ENCODE measurements around the gene PLEKHH1.
A peak's percentile ranks its signal among the peaks of the same experiment; 100 is the strongest.

PLEKHH1 gene

DNA sequence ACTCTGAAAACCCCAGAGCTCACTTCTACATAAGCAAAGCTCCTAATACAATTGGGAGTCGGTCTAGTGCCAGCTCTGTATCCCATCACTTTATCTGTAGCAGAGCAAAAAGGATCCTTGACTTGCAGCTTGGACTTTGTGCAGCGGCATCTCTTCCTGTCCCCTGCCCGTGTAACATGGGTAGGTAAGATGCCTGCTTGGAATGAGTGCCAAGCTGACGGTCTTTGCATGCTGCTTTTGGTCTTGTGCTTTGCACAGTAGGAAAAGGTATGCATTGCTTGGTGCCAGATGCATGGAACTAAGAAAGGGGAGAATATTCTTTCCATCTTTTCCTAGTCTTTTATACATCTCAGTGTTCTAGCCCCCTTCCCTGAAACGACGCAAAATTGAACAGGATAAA, 6.9 kb upstream of the PLEKHH1 start:
- Histone ChIP-seq H3K27me3 (ENCODE audit: insufficient read depth, poor library complexity, severe bottlenecking) (no peaks in the 10 kb centered on the region), H3K4me3 (replicated peaks; ENCODE audit: insufficient read depth, low read length) (no peak overlapping the region), H3K27ac (replicated peaks) (no peak overlapping the region)
- DNase-seq (ENCODE audit: low read depth in 1 of 2, low spot score in 1 of 2): no peak
- no peak for TF ChIP-seq GABPA (IDR thresholded peaks at IDR 0.05; ENCODE audit: low read depth)

DNA sequence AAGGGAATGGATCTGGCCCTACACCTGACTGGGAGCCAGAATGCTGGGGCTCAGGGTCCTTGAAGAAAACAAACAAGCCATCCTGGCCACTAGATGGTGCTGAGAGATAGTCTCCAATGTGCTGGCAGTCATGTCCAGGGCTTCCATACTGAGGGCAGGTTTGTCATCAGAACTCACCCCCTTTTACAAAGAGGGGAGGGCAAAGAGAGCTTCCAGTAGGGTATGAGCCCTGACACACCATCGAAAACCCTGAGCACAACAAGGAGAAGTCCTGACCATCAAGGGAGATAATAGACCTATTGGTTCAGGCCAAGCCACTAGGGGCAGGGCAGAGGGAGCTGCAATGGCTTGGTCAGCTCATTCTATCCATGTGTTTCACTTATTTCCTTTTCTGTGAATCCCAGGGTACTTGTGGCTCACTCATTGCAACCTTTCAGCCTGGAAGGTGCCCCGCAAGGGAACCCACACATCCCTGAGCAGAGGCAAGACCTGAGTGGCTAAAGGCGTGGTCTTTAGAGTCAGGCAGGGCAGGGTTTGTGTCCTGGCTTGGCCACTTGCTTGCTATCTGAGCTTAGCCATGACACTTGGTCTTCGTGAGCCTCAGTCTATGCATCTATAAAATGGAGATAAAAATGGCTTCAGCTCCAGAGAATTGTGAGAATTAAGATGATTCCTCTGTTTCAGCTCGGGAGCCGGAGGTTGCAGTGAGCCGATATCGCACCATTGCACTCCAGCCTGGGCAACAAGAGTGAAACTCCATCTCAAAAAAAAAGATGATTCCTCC, 6.2 kb upstream of the PLEKHH1 start:
- Histone ChIP-seq H3K27me3 (ENCODE audit: insufficient read depth, poor library complexity, severe bottlenecking) (no peaks in the 10 kb centered on the region), H3K27ac (replicated peaks) (no peak overlapping the region), H3K4me3 (replicated peaks; ENCODE audit: insufficient read depth, low read length) (no peak overlapping the region)
- peak in 1 of 2 experiments; percentile 8 for DNase-seq (ENCODE audit: low read depth in 1 of 2, low spot score in 1 of 2)
- no peak for TF ChIP-seq GABPA (IDR thresholded peaks at IDR 0.05; ENCODE audit: low read depth)
- TF ChIP-seq, protein P1, sequence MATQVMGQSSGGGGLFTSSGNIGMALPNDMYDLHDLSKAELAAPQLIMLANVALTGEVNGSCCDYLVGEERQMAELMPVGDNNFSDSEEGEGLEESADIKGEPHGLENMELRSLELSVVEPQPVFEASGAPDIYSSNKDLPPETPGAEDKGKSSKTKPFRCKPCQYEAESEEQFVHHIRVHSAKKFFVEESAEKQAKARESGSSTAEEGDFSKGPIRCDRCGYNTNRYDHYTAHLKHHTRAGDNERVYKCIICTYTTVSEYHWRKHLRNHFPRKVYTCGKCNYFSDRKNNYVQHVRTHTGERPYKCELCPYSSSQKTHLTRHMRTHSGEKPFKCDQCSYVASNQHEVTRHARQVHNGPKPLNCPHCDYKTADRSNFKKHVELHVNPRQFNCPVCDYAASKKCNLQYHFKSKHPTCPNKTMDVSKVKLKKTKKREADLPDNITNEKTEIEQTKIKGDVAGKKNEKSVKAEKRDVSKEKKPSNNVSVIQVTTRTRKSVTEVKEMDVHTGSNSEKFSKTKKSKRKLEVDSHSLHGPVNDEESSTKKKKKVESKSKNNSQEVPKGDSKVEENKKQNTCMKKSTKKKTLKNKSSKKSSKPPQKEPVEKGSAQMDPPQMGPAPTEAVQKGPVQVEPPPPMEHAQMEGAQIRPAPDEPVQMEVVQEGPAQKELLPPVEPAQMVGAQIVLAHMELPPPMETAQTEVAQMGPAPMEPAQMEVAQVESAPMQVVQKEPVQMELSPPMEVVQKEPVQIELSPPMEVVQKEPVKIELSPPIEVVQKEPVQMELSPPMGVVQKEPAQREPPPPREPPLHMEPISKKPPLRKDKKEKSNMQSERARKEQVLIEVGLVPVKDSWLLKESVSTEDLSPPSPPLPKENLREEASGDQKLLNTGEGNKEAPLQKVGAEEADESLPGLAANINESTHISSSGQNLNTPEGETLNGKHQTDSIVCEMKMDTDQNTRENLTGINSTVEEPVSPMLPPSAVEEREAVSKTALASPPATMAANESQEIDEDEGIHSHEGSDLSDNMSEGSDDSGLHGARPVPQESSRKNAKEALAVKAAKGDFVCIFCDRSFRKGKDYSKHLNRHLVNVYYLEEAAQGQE (IDR thresholded peaks at IDR 0.05; ENCODE audit: insufficient replicate concordance, low read depth): no peak
- TF ChIP-seq SPI1 (IDR thresholded peaks at IDR 0.05; ENCODE audit: borderline replicate concordance, low read depth): no peak
- TF ChIP-seq POLR2AphosphoS5 (IDR thresholded peaks at IDR 0.05; ENCODE audit: low read depth): no peak
- TF ChIP-seq, protein P2, sequence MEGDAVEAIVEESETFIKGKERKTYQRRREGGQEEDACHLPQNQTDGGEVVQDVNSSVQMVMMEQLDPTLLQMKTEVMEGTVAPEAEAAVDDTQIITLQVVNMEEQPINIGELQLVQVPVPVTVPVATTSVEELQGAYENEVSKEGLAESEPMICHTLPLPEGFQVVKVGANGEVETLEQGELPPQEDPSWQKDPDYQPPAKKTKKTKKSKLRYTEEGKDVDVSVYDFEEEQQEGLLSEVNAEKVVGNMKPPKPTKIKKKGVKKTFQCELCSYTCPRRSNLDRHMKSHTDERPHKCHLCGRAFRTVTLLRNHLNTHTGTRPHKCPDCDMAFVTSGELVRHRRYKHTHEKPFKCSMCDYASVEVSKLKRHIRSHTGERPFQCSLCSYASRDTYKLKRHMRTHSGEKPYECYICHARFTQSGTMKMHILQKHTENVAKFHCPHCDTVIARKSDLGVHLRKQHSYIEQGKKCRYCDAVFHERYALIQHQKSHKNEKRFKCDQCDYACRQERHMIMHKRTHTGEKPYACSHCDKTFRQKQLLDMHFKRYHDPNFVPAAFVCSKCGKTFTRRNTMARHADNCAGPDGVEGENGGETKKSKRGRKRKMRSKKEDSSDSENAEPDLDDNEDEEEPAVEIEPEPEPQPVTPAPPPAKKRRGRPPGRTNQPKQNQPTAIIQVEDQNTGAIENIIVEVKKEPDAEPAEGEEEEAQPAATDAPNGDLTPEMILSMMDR (IDR thresholded peaks at IDR 0.05; ENCODE audit: insufficient read depth, low read length): no peak

DNA sequence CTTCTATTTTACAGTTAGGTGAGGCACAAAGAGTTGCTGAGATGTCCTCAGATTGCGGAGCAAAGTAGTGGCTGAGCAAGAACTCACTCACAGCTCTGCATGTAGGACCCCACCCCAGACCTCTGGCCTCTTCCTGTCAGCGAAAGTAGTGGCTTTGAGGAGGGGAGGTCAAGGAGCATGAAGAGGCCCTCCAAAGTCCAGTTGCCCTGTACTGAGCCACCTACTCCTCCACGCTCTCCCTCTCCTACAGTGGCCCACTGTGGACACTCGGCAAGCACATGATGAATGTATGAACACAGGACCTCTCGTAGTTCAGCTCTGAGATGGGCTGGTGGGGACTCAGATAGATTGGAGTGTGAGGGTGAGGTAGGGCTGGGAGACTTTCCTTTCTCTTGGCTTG, 5.3 kb upstream of the PLEKHH1 start:
- TF ChIP-seq GABPA (IDR thresholded peaks at IDR 0.05; ENCODE audit: low read depth) (no peak), POLR2AphosphoS5 (IDR thresholded peaks at IDR 0.05; ENCODE audit: low read depth) (no peak), SPI1 (IDR thresholded peaks at IDR 0.05; ENCODE audit: borderline replicate concordance, low read depth) (no peak)
- TF ChIP-seq, protein P1 (IDR thresholded peaks at IDR 0.05; ENCODE audit: insufficient replicate concordance, low read depth): no peak
- TF ChIP-seq, protein P2 (IDR thresholded peaks at IDR 0.05; ENCODE audit: insufficient read depth, low read length): no peak
- Histone ChIP-seq H3K27me3 (ENCODE audit: insufficient read depth, poor library complexity, severe bottlenecking) (peaks cover 7% of the 10 kb centered on the region), H3K27ac (replicated peaks) (no peak overlapping the region), H3K4me3 (replicated peaks; ENCODE audit: insufficient read depth, low read length) (no peak overlapping the region)
- no peak for DNase-seq (ENCODE audit: low read depth in 1 of 2, low spot score in 1 of 2)

DNA sequence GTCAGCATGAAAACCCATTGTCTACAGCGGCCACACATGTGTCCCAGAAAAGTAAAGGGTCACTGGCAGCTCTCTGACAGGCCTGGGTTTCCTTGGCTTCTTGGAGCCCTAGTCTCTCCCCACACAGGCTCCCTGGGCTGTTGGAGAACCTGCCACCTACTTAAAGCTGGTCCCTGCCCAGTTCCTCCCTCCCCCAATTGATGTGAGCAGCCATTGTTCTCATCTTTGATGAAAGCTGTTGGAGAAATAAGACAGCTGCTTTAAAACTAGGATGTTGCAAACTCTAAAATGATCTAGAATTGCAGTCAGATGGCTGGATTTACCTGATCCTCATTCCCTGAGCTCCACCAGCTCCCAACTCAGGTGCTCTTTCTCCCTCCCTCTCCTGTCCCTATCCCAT, 4.8 kb upstream of the PLEKHH1 start:
- no peak for DNase-seq (ENCODE audit: low read depth in 1 of 2, low spot score in 1 of 2)
- H3K27ac ChIP-seq (replicated peaks): no peak overlapping the region
- H3K27me3 ChIP-seq (ENCODE audit: insufficient read depth, poor library complexity, severe bottlenecking): peaks cover 7% of the 10 kb centered on the region
- no peak for TF ChIP-seq POLR2AphosphoS5 (IDR thresholded peaks at IDR 0.05; ENCODE audit: low read depth)
- TF ChIP-seq SPI1 (IDR thresholded peaks at IDR 0.05; ENCODE audit: borderline replicate concordance, low read depth): no peak
- TF ChIP-seq, protein P1 (IDR thresholded peaks at IDR 0.05; ENCODE audit: insufficient replicate concordance, low read depth): no peak
- TF ChIP-seq GABPA (IDR thresholded peaks at IDR 0.05; ENCODE audit: low read depth): no peak
- TF ChIP-seq, protein P2 (IDR thresholded peaks at IDR 0.05; ENCODE audit: insufficient read depth, low read length): no peak
- H3K4me3 ChIP-seq (replicated peaks; ENCODE audit: insufficient read depth, low read length): no peak overlapping the region

All from HL-60 (cell line).